T-cell (primary cell): ENCODE results near the gene TMEM9. TPM values are rescaled to one million over a fixed set of nuclear protein-coding genes. Genes with fewer than 3 reads are reported as not detected.

Experiments used
- ATAC-seq, 4 experiments: fragments of 200-7000 bp in 3 of 4; fragments of 150-1000 bp in 1 of 4; cut with Tn5 transposase; replicated peaks in 1 of 4; 1 replicate in 3 of 4; 2 replicates in 1 of 4; pipeline ENCODE4 v1.10.0; 2021; ENCODE audit warnings: moderate library complexity in 3 of 4, mild to moderate bottlenecking in 2 of 4, moderate number of reproducible peaks in 1 of 4
- CTCF ChIA-PET, 2 donors: fragments of 300-600 bp; sonication (Branson Sonifier 250); formaldehyde crosslinking; loops; one replicate each; lab custom pipeline; 2022; ENCODE audit warnings: antibody characterized with exemption in 2 of 2; lab: Charles Lee
- POLR2A ChIA-PET, 2 donors: fragments of 300-600 bp; sonication (Branson Sonifier 250); formaldehyde crosslinking; loops; one replicate each; lab custom pipeline; 2022; ENCODE audit warnings: antibody characterized with exemption in 2 of 2; lab: Charles Lee
- DNase-seq, 35 experiments: peaks; one replicate each; pipeline versions ENCODE4 v3.0.0 to v3.0.0-alpha.2; 2013 to 2023
- H3K27ac ChIP-seq: one replicate; pipeline ENCODE4 v1.5.1; 2013; ENCODE audit warnings: low read length
- H3K27me3 ChIP-seq, 2 experiments: replicated peaks in 1 of 2; 1 replicate in 1 of 2; 2 replicates in 1 of 2; pipeline versions ENCODE4 v1.6.1 to v1.7.0; 2013; ENCODE audit warnings: low read length in 1 of 2, mixed read lengths in 1 of 2; ENCODE audit not compliant: control insufficient read depth in 2 of 2, insufficient read depth in 2 of 2; ENCODE audit errors: extremely low read depth in 1 of 2
- H3K36me3 ChIP-seq, 2 donors: 1 replicate in 1 of 2; 2 replicates in 1 of 2; pipeline versions ENCODE4 v1.6.1 to v1.7.0; 2013; ENCODE audit warnings: low read length in 1 of 2; ENCODE audit not compliant: control insufficient read depth in 2 of 2, insufficient read depth in 1 of 2; ENCODE audit errors: extremely low read depth in 1 of 2
- H3K4me1 ChIP-seq, 2 experiments: 1 replicate in 1 of 2; 2 replicates in 1 of 2; pipeline versions ENCODE4 v1.6.1 to v1.7.0; 2013; ENCODE audit warnings: low read length in 2 of 2, mixed read lengths in 1 of 2; ENCODE audit not compliant: insufficient read depth in 2 of 2, control insufficient read depth in 1 of 2; ENCODE audit errors: extremely low read depth in 1 of 2
- H3K4me3 ChIP-seq, 2 donors: 1 replicate in 1 of 2; 2 replicates in 1 of 2; pipeline versions ENCODE4 v1.5.1 to v1.7.0; 2013; ENCODE audit warnings: mild to moderate bottlenecking in 2 of 2, low read length in 1 of 2, moderate library complexity in 1 of 2; ENCODE audit not compliant: control insufficient read depth in 1 of 2; ENCODE audit errors: extremely low read depth in 1 of 2
- H3K9me3 ChIP-seq: 2 replicates; pipeline ENCODE4 v1.7.0; 2013
- H3K27ac Mint-ChIP-seq, 2 donors: one replicate each; pipeline ENCODE4 v1.8.0; 2020 to 2021; ENCODE audit warnings: mild to moderate bottlenecking in 2 of 2, mixed read lengths in 2 of 2
- H3K27me3 Mint-ChIP-seq, 2 donors: one replicate each; pipeline ENCODE4 v1.8.0; 2021 to 2022; ENCODE audit warnings: mixed read lengths in 2 of 2
- H3K36me3 Mint-ChIP-seq: one replicate; pipeline ENCODE4 v1.8.0; 2021; ENCODE audit warnings: mixed read lengths
- H3K4me1 Mint-ChIP-seq, 3 donors: one replicate each; pipeline ENCODE4 v1.8.0; 2020 to 2022; ENCODE audit warnings: mixed read lengths in 3 of 3, mild to moderate bottlenecking in 1 of 3
- H3K4me3 Mint-ChIP-seq, 3 donors: one replicate each; pipeline ENCODE4 v1.8.0; 2020 to 2022; ENCODE audit warnings: mild to moderate bottlenecking in 3 of 3, mixed read lengths in 3 of 3, moderate library complexity in 3 of 3
- H3K9me3 Mint-ChIP-seq, 3 donors: one replicate each; pipeline ENCODE4 v1.8.0; 2020 to 2022; ENCODE audit warnings: mixed read lengths in 3 of 3
- WGBS: methylation state at CpG from one replicate; pipeline ENCODE4 v1.1.5; 2013; ENCODE audit warnings: missing lambda C conversion rate; ENCODE audit not compliant: insufficient coverage; 5-methylcytosine and 5-hydroxymethylcytosine counted together
- total RNA-seq, 35 experiments: library from RNA in 6 of 35; stranded (reverse) in 6 of 35; fragments of 120-200 nt in 1 of 35; gene quantifications; one replicate each; pipeline versions ENCODE4 v1.2.1 to v1.2.4 and lab custom pipeline; 2013 to 2026

TMEM9 gene
- total RNA-seq, 5 donors from 2014 or later (not counting 1 experiment from before 2014, with no cell fraction given), result 15.5 to 22.2 (median 17.7) TPM

DNA sequence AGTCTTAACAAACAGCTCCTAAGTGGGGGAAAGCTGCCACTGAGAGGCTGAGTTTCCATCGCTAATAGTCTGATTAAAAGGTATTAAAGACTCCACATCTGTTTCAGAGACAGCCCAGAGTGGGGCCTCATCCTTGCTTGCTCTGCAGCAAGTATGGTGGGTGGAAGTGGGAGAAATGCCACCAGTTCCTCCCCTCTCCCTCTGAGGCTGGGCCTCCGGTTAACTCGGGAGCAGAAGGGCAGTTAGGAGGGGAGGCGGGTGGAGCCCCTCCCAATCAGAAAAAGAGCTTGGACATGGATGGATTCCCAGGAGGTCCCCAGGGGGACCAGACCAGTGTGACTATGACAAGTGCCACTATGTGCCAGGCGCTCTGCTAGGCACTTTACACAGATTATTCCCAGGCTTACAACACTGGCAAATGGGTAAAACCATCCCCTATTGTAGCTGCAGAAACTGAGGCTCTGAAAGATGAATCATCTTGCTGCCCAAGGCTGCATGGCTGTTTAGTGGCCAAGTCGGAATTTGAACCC lies 15.9 kb downstream of the TMEM9 start:
- H3K36me3 Mint-ChIP-seq, result peaks cover 53% of the 10 kb centered on the region
- Histone ChIP-seq H3K4me3 (no peak overlapping the region), H3K27me3 (no peaks in the 10 kb centered on the region), H3K4me1 (no peaks in the 10 kb centered on the region), H3K36me3 (peaks cover 33 to 38% of the 10 kb centered on the region in 2 donors), H3K9me3 (no peaks in the 10 kb centered on the region), H3K27ac (no peak overlapping the region)
- 85% methylated on average over 2 of the region's 6 CpGs for WGBS
- ChIA-PET CTCF (no interaction called here), POLR2A (no interaction called here)
- no peak for DNase-seq
- H3K27ac Mint-ChIP-seq, result no peak overlapping the region
- no peaks in the 10 kb centered on the region for H3K27me3 Mint-ChIP-seq
- no peak for ATAC-seq
- H3K9me3 Mint-ChIP-seq, result no peaks in the 10 kb centered on the region
- no peak overlapping the region for H3K4me3 Mint-ChIP-seq
- H3K4me1 Mint-ChIP-seq, result no peaks in the 10 kb centered on the region

DNA sequence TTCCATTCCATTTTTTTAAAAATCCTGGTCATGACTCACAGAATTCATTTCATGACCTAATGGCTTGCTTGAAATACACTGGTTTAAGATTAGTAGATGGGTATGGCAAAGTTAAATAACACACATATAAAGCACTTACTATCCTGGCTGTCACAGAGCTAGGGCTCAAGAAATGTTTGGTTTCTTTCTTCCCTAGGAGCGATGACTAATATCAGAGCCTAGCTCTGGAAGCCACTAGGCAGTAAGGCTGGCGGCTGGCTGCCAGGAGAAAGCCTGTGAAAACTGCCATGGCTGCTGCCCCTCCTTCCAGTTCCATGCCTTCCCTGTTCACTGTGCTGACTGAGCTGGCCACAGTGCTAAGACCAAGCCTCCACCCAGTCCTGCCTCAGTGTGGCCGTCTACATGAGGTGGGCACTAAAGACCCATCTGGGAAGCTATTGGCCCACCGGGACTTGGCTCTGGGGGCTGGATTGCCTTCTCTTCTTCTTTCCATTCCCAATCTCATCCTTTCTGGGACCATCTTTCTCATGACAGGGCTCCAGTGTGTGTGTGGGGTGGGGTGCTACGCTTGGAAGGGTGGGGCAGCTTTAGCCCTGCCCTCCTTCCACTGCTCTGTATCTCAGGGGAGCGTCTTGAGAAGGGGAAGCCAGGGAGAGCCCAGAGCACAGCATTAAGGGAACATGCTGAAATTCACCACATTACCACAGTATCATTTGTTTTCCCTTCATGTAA lies 16.5 kb downstream of the TMEM9 start:
- Mint-ChIP-seq H3K4me3 (no peak overlapping the region), H3K27ac (no peak overlapping the region), H3K4me1 (no peaks in the 10 kb centered on the region), H3K36me3 (peaks cover 50% of the 10 kb centered on the region), H3K27me3 (no peaks in the 10 kb centered on the region), H3K9me3 (no peaks in the 10 kb centered on the region)
- no peaks in the 10 kb centered on the region for H3K4me1 ChIP-seq
- WGBS, result 100% methylated on average over 3 of the region's 6 CpGs
- H3K36me3 ChIP-seq, result peaks cover 31 to 32% of the 10 kb centered on the region in 2 donors
- ATAC-seq (no peak), DNase-seq (no peak)
- H3K9me3 ChIP-seq, result no peaks in the 10 kb centered on the region
- ChIA-PET POLR2A (no interaction called here), CTCF (interaction anchor here in 1 of 2 donors (0.8 kb wide), 1 partner anchor 12 kb away, joined by 3 read pairs; no protein-coding TSS in a partner anchor)
- no peak overlapping the region for H3K4me3 ChIP-seq
- H3K27ac ChIP-seq, result no peak overlapping the region
- no peaks in the 10 kb centered on the region for H3K27me3 ChIP-seq

DNA sequence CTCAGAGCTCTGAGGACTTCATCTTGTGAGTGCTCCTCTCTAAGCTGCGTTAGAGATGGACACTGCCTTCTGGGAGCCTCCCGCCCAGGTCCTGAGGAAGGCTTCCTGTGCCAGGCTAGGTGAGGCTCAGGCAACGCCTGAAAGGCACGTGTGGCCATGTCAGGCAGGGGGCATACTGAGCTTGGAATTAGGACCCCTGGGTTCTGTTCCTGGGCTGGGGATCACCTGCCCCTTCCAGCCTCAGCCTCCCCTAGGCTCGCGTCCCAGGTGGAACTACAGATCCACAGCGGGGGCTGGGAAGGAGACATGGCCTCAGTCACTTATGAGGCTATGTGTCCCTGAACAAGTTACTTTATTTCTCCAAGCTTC lies 17.3 kb downstream of the TMEM9 start:
- Histone ChIP-seq H3K36me3 (peaks cover 26% of the 10 kb centered on the region in 2 donors), H3K4me1 (no peaks in the 10 kb centered on the region), H3K9me3 (no peaks in the 10 kb centered on the region), H3K27me3 (no peaks in the 10 kb centered on the region), H3K27ac (no peak overlapping the region), H3K4me3 (no peak overlapping the region)
- DNase-seq, result no peak
- ChIA-PET POLR2A (no interaction called here), CTCF (no interaction called here)
- H3K4me1 Mint-ChIP-seq, result no peaks in the 10 kb centered on the region
- H3K4me3 Mint-ChIP-seq, result no peak overlapping the region
- 94% methylated on average over 4 of the region's 7 CpGs for WGBS
- no peak overlapping the region for H3K27ac Mint-ChIP-seq
- H3K9me3 Mint-ChIP-seq, result no peaks in the 10 kb centered on the region
- H3K27me3 Mint-ChIP-seq, result no peaks in the 10 kb centered on the region
- peaks cover 45% of the 10 kb centered on the region for H3K36me3 Mint-ChIP-seq
- no peak for ATAC-seq

DNA sequence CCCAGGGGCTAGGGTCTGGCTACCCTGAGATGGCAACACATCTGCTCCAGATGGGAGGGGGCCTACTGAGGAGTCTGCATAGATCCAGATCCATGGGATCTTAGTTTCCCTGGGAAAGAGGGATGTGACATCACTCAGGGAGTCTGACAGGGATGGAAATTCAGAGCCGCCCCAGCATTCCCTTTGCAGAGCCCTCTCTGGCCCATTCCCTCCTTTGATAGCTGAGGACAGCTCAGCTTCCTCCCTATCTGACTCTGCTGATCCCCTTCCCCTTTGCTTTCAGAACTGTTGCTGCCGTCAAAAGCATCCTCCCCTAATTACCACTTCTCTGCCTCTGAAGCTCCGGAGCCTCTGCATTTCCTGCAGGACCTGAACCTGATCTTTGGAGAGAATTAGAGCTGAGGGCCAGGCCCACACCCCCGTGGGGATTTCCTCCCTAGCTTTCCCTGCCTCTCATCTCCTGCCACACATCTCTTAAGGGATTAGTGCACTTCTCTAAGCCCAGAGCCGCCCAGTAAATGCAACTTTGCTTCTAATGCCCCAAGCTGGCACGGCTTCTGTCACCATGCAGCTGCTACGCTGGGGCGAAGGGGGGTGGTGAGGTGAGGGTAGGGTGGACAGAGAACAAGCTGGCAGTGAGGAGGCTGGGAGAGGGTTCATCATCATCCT lies 17.8 kb downstream of the TMEM9 start:
- H3K27ac ChIP-seq, result no peak overlapping the region
- 93% methylated on average over 6 of the region's 8 CpGs for WGBS
- H3K9me3 ChIP-seq, result no peaks in the 10 kb centered on the region
- H3K4me1 ChIP-seq, result no peaks in the 10 kb centered on the region
- peaks cover 43% of the 10 kb centered on the region for H3K36me3 Mint-ChIP-seq
- no peak overlapping the region for H3K27ac Mint-ChIP-seq
- H3K4me1 Mint-ChIP-seq, result no peaks in the 10 kb centered on the region
- H3K9me3 Mint-ChIP-seq, result no peaks in the 10 kb centered on the region
- no peaks in the 10 kb centered on the region for H3K27me3 Mint-ChIP-seq
- no peak overlapping the region for H3K4me3 ChIP-seq
- CTCF ChIA-PET, result no interaction called here
- POLR2A ChIA-PET, result no interaction called here
- H3K27me3 ChIP-seq, result no peaks in the 10 kb centered on the region
- ATAC-seq (no peak), DNase-seq (no peak)
- no peak overlapping the region for H3K4me3 Mint-ChIP-seq
- peaks cover 21 to 22% of the 10 kb centered on the region in 2 donors for H3K36me3 ChIP-seq

DNA sequence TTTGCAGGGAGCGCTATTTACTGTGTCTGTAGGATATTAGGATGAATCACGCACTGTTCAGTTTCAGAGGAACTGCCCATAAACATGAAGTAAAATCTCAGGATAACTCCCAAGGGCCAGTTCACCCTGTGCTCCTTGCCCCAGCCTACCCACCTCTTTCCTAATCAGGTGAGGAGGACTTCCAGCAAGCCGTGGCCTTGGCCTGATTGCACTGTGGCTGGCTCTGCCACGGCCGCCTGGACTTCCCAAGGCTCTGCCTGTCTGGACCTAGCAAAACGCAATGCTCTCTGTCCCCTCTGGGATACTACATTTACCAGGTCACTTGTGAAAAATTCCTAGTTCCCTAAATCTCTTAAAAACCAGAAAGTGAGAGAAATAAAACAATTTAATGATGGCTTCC lies 19.9 kb downstream of the TMEM9 start:
- H3K27me3 Mint-ChIP-seq, result no peaks in the 10 kb centered on the region
- Histone ChIP-seq H3K9me3 (no peaks in the 10 kb centered on the region), H3K36me3 (peaks cover 12 to 14% of the 10 kb centered on the region in 2 donors), H3K4me3 (no peak overlapping the region), H3K27ac (no peak overlapping the region), H3K27me3 (peaks cover 0 to 4% of the 10 kb centered on the region in 2 experiments), H3K4me1 (no peaks in the 10 kb centered on the region)
- H3K36me3 Mint-ChIP-seq, result peaks cover 30% of the 10 kb centered on the region
- ATAC-seq, result no peak
- DNase-seq, result no peak
- H3K4me3 Mint-ChIP-seq, result no peak overlapping the region
- ChIA-PET CTCF (no interaction called here), POLR2A (no interaction called here)
- H3K27ac Mint-ChIP-seq, result no peak overlapping the region
- no peaks in the 10 kb centered on the region for H3K9me3 Mint-ChIP-seq
- WGBS, result 82% methylated on average over 3 of the region's 6 CpGs
- H3K4me1 Mint-ChIP-seq, result no peaks in the 10 kb centered on the region

DNA sequence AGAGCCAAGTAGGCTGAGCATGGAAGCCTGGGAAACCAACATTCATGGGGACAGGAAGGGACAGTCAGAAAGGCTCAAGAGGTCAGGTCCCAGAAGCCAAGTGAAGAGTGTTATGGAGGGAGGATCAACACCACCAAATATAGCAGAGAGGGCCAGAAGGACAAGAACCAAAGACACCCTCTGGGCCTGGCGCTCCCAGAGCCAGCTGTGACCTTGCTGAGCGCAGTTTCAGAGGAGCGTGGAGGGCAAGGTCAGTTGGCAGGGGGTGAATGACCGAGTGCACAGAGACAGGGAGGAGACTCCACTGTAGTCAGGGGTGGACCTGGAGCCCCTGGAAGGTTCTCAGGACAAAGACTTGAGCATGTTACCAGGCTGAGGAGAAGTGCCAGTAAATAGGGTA lies 22.9 kb downstream of the TMEM9 start:
- no peaks in the 10 kb centered on the region for H3K4me1 Mint-ChIP-seq
- POLR2A ChIA-PET, result no interaction called here
- Histone ChIP-seq H3K36me3 (peaks cover 7 to 9% of the 10 kb centered on the region in 2 donors), H3K27ac (no peak overlapping the region), H3K4me3 (no peak overlapping the region), H3K27me3 (peaks cover 0 to 21% of the 10 kb centered on the region in 2 experiments), H3K9me3 (no peaks in the 10 kb centered on the region), H3K4me1 (no peaks in the 10 kb centered on the region)
- H3K27ac Mint-ChIP-seq, result no peak overlapping the region
- peaks cover 23% of the 10 kb centered on the region for H3K36me3 Mint-ChIP-seq
- CTCF ChIA-PET, result no interaction called here
- peaks cover 0 to 3% of the 10 kb centered on the region in 2 donors for H3K27me3 Mint-ChIP-seq
- H3K9me3 Mint-ChIP-seq, result no peaks in the 10 kb centered on the region
- DNase-seq (no peak), ATAC-seq (no peak)
- WGBS, result 68% methylated on average over 4 of the region's 4 CpGs
- H3K4me3 Mint-ChIP-seq, result no peak overlapping the region
